Cardiac septum (tissue), 1 donor: ENCODE results near the gene MERTK. TPM values are rescaled to one million over a fixed set of nuclear protein-coding genes. Genes with fewer than 3 reads are reported as not detected.
"Not testable (repeated sequence)": the region's sequence is repeated elsewhere in the genome, so short reads cannot be mapped to it uniquely, and the experiment has no call there.

Experiments used
- DNase-seq: peaks from one replicate; pipeline ENCODE4 v3.0.0-alpha.2; 2020; ENCODE audit warnings: low spot score
- intact Hi-C: fragments of 100-400 bp; cut with DNase I; formaldehyde crosslinking; loops from one replicate; pipeline ENCODE4 v1.14.0; 2022
- total RNA-seq: library from RNA; stranded (reverse); fragmentation: NEBNext Ultra II Directional; extraction: Animal tissue kit (Norgen Biotek cat#: 25700); gene quantifications from one replicate; pipeline ENCODE4 v1.2.1, GENCODE V29; 2021
- donor health status: DM: no; HTN: no; CAD: no.

MERTK gene
- total RNA-seq, 1 donor from 2014 or later = 5.8 TPM

DNA sequence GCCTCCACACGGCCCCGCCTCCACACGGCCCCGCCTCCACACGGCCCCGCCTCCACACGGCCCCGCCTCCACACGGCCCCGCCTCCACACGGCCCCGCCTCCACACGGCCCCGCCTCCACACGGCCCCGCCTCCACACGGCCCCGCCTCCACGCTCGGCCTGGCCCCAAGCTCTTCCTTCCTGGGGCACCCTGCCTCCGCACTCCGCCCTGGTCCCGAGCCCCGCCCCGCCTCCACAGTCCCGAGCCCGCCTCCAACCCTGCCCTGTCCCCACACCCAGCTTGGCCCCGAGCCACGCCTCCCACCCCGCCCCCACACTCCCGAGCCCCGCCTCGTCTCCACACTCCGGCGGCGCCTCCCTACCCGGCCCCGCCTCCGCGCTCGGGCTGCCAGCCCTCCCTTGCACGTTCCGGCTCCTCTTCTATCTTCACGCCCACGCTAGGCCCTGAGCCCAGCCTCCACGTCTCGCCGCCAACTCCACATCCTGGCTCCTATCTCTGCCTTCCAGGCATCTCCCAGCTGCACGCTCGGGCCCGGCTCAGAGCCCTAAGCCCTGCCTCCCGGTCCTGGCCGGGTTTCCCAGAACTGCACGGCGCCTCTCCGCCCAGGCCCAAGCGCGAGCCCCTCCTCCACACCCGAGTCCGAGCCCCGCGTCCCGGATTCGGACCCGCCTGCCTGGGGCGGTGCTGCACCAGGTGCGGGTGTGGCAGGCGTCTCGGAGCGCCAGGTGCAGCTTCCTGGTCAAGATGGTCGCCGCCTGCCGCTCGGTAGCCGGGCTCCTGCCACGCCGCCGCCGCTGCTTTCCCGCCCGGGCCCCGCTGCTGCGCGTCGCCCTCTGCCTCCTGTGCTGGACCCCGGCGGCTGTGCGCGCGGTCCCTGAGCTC, 156.7 kb downstream of the MERTK start, which contains the start of gene TMEM87B:
TMEM87B (plus strand) TSS at position 423 of the 883 bp plus-strand sequence; CDS start at position 746, 323 bp downstream.
- peak; percentile 99 for DNase-seq
- intact Hi-C loops = loop anchor here (5.0 to 10.0 kb wide), 3 partner anchors 92 to 380 kb away; partner anchors contain the start of gene RGPD8

GRCh38 chr2:112055730-112056625, 157.6 kb downstream of the MERTK start:
- peak; percentile 83 for DNase-seq
- intact Hi-C loops = loop anchor here (1.0 to 10.0 kb wide), 3 partner anchors 91 to 379 kb away; partner anchors contain the start of genes RGPD8 and ZC3H6

GRCh38 chr2:112056626-112056987, 158.2 kb downstream of the MERTK start:
- DNase-seq = no peak
- intact Hi-C loops = loop anchor here (1.0 to 10.0 kb wide), 3 partner anchors 91 to 378 kb away; partner anchors contain the start of genes RGPD8 and ZC3H6

DNA sequence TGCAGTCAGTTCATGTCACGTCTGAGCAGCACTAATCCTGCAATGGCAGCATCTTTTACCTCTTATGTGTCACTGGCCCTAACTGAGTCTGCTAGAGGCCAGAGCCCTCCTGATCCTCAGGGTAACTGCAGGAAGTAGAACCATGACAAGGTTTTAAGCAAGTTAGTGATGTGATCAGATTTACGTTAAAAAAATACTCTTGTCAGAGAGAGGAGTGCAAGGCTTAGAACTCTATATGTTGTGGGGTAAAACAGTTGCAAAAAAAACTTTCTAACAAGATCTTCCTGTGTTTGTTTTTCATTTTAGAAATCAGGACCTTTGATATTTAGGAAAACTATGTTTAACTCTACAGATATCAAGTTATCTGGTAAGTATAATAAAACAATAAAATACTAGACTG, 161.3 kb downstream of the MERTK start:
- intact Hi-C loops = loop anchor here (5.0 to 10.0 kb wide), 2 partner anchors 88 to 375 kb away; partner anchors contain the start of gene RGPD8
- DNase-seq = no peak

DNA sequence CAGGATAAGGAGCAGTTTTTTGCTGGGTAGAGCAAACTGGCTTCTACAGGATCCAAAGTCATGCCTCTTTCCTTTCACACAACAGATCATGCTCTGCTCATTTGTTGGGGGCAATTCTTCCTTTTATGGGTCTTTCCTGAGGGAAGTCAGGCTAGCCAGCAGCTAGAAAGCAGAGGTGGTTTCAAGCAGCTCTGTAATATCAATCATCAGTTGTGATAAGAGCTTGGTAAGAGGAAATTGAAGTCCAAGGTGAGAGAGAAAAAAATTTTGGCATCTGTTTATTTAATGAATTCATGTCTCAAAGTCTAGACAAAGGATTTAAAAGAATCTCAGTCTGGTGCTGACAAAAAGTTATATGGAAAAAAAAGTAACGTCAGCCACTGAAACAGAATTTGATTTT, 162.9 kb downstream of the MERTK start:
- DNase-seq = no peak
- intact Hi-C loops = no loop called here

DNA sequence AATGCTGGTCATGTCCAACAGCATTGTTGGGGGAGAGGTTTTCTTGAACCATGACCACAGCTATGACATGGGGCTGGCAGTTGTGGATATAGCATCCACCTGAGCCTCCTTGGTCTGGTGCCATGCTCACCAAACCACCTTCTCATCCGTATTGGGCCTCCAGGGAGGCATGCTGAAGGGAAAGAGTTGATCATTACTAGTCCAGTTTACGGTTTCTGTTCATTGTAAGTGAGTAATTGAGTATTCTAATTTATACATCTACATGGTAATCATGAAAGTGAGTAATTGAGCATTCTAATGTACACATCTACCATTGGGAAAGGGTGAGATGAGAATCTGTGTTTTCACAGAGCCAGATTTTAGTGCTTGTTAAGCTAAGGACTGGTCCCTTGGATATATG, 163.4 kb downstream of the MERTK start:
- intact Hi-C loops = no loop called here
- no peak for DNase-seq

DNA sequence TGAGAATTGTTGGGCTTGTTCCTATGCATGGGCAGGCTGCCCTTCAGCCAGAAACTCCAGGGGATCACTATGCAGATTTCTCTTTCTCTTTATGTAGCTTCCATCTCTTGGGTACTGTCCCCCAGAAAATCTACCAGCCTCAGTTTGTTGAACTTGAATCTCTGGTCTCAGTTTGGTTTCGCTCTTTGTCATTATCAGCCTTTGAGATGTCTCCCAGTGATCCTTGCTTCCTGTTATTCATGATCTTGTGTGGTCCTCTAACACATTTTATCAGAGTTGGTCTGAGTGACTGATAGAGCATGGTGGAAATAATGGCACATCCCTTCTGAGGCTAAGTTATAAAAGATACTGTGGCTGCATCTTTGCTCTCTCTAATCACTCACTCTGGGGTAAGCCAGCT, 164.5 kb downstream of the MERTK start:
- intact Hi-C loops = no loop called here
- no peak for DNase-seq

GRCh38 chr2:112065486-112065885, 167.1 kb downstream of the MERTK start:
- no peak for DNase-seq
- intact Hi-C loops = no loop called here

- no peak for DNase-seq
- intact Hi-C loops = no loop called here
These were observed 167.6 kb downstream of the MERTK start for GRCh38 chr2:112065966-112066365.

- intact Hi-C loops, DNase-seq: not testable (repeated sequence)
These were observed 171.4 kb downstream of the MERTK start for GRCh38 chr2:112069794-112070193.

DNA sequence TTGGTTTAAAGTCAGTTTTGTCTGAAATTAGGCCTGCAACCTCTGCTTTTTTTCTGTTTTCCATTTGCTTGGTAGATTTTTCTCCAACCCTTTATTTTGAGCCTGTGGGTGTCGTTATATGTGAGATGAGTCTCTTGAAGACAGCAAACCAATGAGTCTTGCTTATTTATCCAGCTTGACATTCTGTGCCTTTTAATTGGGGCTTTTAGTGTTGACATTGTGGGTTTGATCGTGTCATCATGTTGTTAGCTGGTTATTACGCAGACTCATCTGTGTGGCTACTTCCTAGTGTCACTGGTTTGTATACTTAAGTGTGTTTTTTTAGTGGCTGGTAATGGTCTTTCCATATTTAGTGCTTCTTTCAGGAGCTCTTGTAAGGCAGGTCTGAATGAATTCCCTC, 175.5 kb downstream of the MERTK start:
- intact Hi-C loops = no loop called here
- no peak for DNase-seq

DNA sequence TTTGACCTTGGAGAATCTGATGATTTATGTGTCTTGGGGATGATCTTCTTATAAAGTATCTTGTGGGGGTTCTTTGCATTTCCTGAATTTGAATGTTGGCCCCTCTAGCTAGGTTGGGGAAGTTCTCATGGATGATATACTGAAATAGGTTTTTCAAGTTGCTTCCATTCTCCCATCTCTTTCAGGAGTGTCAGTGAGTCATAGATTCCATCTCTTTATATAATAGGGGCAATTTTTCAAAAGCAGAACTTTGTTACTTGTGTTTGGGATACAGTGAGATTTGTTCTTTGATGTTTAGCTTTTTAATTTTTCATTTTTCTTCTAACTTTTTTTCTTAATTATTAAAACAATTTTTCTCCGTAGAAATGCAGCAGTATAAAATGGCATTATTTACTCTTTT, 176.1 kb downstream of the MERTK start:
- no peak for DNase-seq
- intact Hi-C loops = no loop called here

GRCh38 chr2:112075490-112076260, 177.3 kb downstream of the MERTK start:
- DNase-seq = no peak
- intact Hi-C loops = no loop called here

DNA sequence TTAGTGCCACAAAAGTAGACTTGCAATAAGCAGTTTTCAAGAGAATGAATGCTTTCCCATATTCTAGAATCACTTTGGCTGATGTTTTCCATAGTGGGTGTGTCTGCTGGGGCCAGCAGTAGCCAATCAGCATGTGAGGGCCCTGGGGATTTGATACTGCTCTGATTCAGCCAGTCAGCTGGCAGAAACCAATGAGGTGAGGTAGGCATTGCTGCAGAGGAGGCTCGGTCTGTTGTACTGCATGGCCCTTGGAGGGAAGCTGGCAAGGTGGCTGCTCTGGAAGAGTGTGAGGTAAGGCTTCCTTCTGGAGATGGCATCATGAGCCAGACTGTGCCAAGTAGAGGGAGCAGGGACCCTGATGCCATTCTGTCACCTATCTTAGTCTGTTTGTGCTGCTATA, 179.4 kb downstream of the MERTK start:
- intact Hi-C loops = no loop called here
- no peak for DNase-seq

Other genes starting within 250 kb of the MERTK start
- gene ANAPC1, start 14.4 kb upstream of the MERTK start, total RNA-seq = 21.1 TPM
- gene TMEM87B, start 156.7 kb downstream of the MERTK start, total RNA-seq = 11.0 TPM
- gene FBLN7, start 239.8 kb downstream of the MERTK start, total RNA-seq = 1.00 TPM